Smooth muscle cell (in vitro differentiated cells): Measurements from ENCODE around the gene MICU2. TPM values are rescaled to one million over a fixed set of nuclear protein-coding genes. Genes with fewer than 3 reads are reported as not detected.

ENCODE experiments used
- DNase-seq: peaks from one replicate; lab custom pipeline; 2025; ENCODE audit not compliant: unreplicated experiment; lab: John Stamatoyannopoulos, UW
- H2AFZ ChIP-seq: fragments of 200-600 bp; sonication (generic); 2 replicates; pipeline ENCODE4 v1.6.0; 2016; ENCODE audit warnings: antibody characterized with exemption, low read depth, mild to moderate bottlenecking
- H3F3A ChIP-seq: fragments of 200-600 bp; sonication (generic); 2 replicates; pipeline ENCODE4 v1.6.0; 2017; ENCODE audit warnings: antibody characterized with exemption, low read depth
- H3K27ac ChIP-seq: fragments of 200-600 bp; sonication (generic); 2 replicates; pipeline ENCODE4 v1.5.1; 2016; ENCODE audit warnings: low read depth, mild to moderate bottlenecking
- H3K27me3 ChIP-seq: fragments of 200-600 bp; sonication (generic); 2 replicates; pipeline ENCODE4 v1.6.1; 2016; ENCODE audit warnings: low read depth, mild to moderate bottlenecking
- H3K36me3 ChIP-seq: fragments of 200-600 bp; sonication (generic); 2 replicates; pipeline ENCODE4 v1.5.1; 2016; ENCODE audit warnings: low read depth
- H3K4me1 ChIP-seq: fragments of 200-600 bp; sonication (generic); 2 replicates; pipeline ENCODE4 v1.5.1; 2016; ENCODE audit warnings: low read depth
- H3K4me2 ChIP-seq: fragments of 200-600 bp; sonication (generic); 2 replicates; pipeline ENCODE4 v1.6.0; 2016; ENCODE audit warnings: mild to moderate bottlenecking
- H3K4me3 ChIP-seq: fragments of 200-600 bp; sonication (generic); 2 replicates; pipeline ENCODE4 v1.5.1; 2016; ENCODE audit warnings: mild to moderate bottlenecking
- H3K79me2 ChIP-seq: fragments of 200-600 bp; sonication (generic); 2 replicates; pipeline ENCODE4 v1.6.0; 2016; ENCODE audit warnings: low read depth, mild to moderate bottlenecking
- H3K9ac ChIP-seq: fragments of 200-600 bp; sonication (generic); 2 replicates; pipeline ENCODE4 v1.6.0; 2016; ENCODE audit warnings: low read depth
- H3K9me3 ChIP-seq: fragments of 200-600 bp; sonication (generic); replicated peaks from 2 replicates; pipeline ENCODE4 v1.5.1; 2016; ENCODE audit warnings: low read depth
- H4K20me1 ChIP-seq: fragments of 200-600 bp; sonication (generic); 2 replicates; pipeline ENCODE4 v1.6.0; 2016; ENCODE audit warnings: low read depth
- CTCF ChIP-seq: fragments of 200-600 bp; sonication (generic); IDR thresholded peaks from 2 replicates; pipeline ENCODE4 v1.5.1; 2017; ENCODE audit warnings: borderline replicate concordance, mild to moderate bottlenecking, antibody characterized with exemption; ENCODE audit not compliant: insufficient read depth, poor library complexity, severe bottlenecking
- WGBS: methylation state at CpG from one replicate; pipeline ENCODE4 v1.1.7; 2016; ENCODE audit warnings: low lambda C conversion rate; 5-methylcytosine and 5-hydroxymethylcytosine counted together
- polyA plus RNA-seq: library from polyadenylated mRNA; unstranded; fragments of >200 nt; fragmentation: Nextera tagmentation; extraction: Ambion mirVana; gene quantifications from 2 replicates; pipeline ENCODE4 v1.2.1, GENCODE V29; 2016
- small RNA-seq: library from RNA; depleted of rRNA; stranded (forward); fragments of <200 nt; gene quantifications from one replicate; pipeline ENCODE3, GENCODE V24; 2014
- total RNA-seq: library from RNA; depleted of rRNA; stranded (reverse); fragments of >200 nt; gene quantifications from 2 replicates; pipeline ENCODE4 v1.2.3, GENCODE V29; 2014

Gene MICU2
- total and polyA plus RNA-seq, 2 experiments from 2014 or later, result 40.2 to 86.5 TPM

GRCh38 chr13:21445759-21446158, 158.2 kb downstream of the MICU2 start:
- Histone ChIP-seq H3K36me3 (no peaks in the 10 kb centered on the region), H2AFZ (no peak overlapping the region), H3K27me3 (no peaks in the 10 kb centered on the region), H3K79me2 (peaks cover 75% of the 10 kb centered on the region), H3K27ac (no peak overlapping the region), H3K4me2 (no peak overlapping the region), H3F3A (no peaks in the 10 kb centered on the region), H3K4me3 (no peak overlapping the region), H3K9ac (no peak overlapping the region), H3K4me1 (no peaks in the 10 kb centered on the region), H4K20me1 (peaks cover 69% of the 10 kb centered on the region), H3K9me3 (no peaks in the 10 kb centered on the region)
- 95% methylated on average over 6 of the region's 6 CpGs for WGBS
- TF ChIP-seq CTCF, result no peak
- no peak for DNase-seq

- DNase-seq, result no peak
- no peaks in the 10 kb centered on the region for H3F3A ChIP-seq
- H3K4me1 ChIP-seq, result no peaks in the 10 kb centered on the region
- no peak overlapping the region for H3K27ac ChIP-seq
- H2AFZ ChIP-seq, result no peak overlapping the region
- no peaks in the 10 kb centered on the region for H3K36me3 ChIP-seq
- H3K79me2 ChIP-seq, result peaks cover 84% of the 10 kb centered on the region
- H4K20me1 ChIP-seq, result peaks cover 56% of the 10 kb centered on the region
- no peaks in the 10 kb centered on the region for H3K27me3 ChIP-seq
- no peaks in the 10 kb centered on the region for H3K9me3 ChIP-seq
- H3K9ac ChIP-seq, result no peak overlapping the region
- H3K4me3 ChIP-seq, result no peak overlapping the region
- no peak for TF ChIP-seq CTCF
- no peak overlapping the region for H3K4me2 ChIP-seq
- 86% methylated on average over 1 of the region's 1 CpG for WGBS
Measured at GRCh38 chr13:21443171-21443570, 160.8 kb downstream of the MICU2 start.

Small RNA genes lying within 50 kb of the gene (small RNA-seq; reads per million reads assigned to genes)
- gene RNU6-59P, result not detected

Other genes with a start within 250 kb of the MICU2 start
- gene ZDHHC20, start 144.9 kb downstream of the MICU2 start, total RNA-seq, result 149 and 198 TPM in 2 replicates
- gene ZDHHC20, start 144.9 kb downstream of the MICU2 start, polyA plus RNA-seq, result 24.2 and 24.4 TPM in 2 replicates
- gene FGF9, start 66.9 kb upstream of the MICU2 start, total RNA-seq, result 0.67 TPM in 1 of 2 replicates, not detected in the other
- 0.37 and 0.56 TPM in 2 replicates for gene FGF9, start 66.9 kb upstream of the MICU2 start, polyA plus RNA-seq